ENCODE data around the gene COL4A2.

The COL4A2 gene

GRCh38 chr13:110404321-110404720 is 97.2 kb downstream of the COL4A2 start:
- Histone ChIP-seq H3K9ac (ENCODE audit: low read length) (no peak overlapping the region), H3K9me3 (ENCODE audit: low read length) (no peaks in the 10 kb centered on the region), H3K27ac (ENCODE audit: low read depth, low read length) (peak overlapping the region; percentile 19), H3K36me3 (ENCODE audit: insufficient read depth, low read length) (peaks cover 15% of the 10 kb centered on the region), H3K27me3 (ENCODE audit: control insufficient read depth in 1 of 2, insufficient read depth in 2 of 2, low read length in 2 of 2) (no peaks in the 10 kb centered on the region), H3K4me3 (ENCODE audit: low read depth in 1 of 2, low read length in 2 of 2) (no peak overlapping the region), H3K4me1 (ENCODE audit: insufficient read depth, low read length) (peaks cover 67% of the 10 kb centered on the region)

- Histone ChIP-seq H3K9me3 (ENCODE audit: low read length) (no peaks in the 10 kb centered on the region), H3K4me1 (ENCODE audit: insufficient read depth, low read length) (peaks cover 67% of the 10 kb centered on the region), H3K4me3 (ENCODE audit: low read depth in 1 of 2, low read length in 2 of 2) (no peak overlapping the region), H3K9ac (ENCODE audit: low read length) (peak overlapping the region; percentile 14), H3K27me3 (ENCODE audit: control insufficient read depth in 1 of 2, insufficient read depth in 2 of 2, low read length in 2 of 2) (no peaks in the 10 kb centered on the region), H3K27ac (ENCODE audit: low read depth, low read length) (peak overlapping the region; percentile 76), H3K36me3 (ENCODE audit: insufficient read depth, low read length) (peaks cover 15% of the 10 kb centered on the region)
Measured at GRCh38 chr13:110405597-110406450, 98.7 kb downstream of the COL4A2 start.

GRCh38 chr13:110407021-110407420 is 99.9 kb downstream of the COL4A2 start:
- no peak overlapping the region for H3K9ac ChIP-seq (ENCODE audit: low read length)
- H3K4me3 ChIP-seq (ENCODE audit: low read depth in 1 of 2, low read length in 2 of 2) = no peak overlapping the region
- H3K27ac ChIP-seq (ENCODE audit: low read depth, low read length) = peak overlapping the region; percentile 76
- peaks cover 74% of the 10 kb centered on the region for H3K4me1 ChIP-seq (ENCODE audit: insufficient read depth, low read length)
- H3K27me3 ChIP-seq (ENCODE audit: control insufficient read depth in 1 of 2, insufficient read depth in 2 of 2, low read length in 2 of 2) = no peaks in the 10 kb centered on the region
- H3K36me3 ChIP-seq (ENCODE audit: insufficient read depth, low read length) = peaks cover 13% of the 10 kb centered on the region
- H3K9me3 ChIP-seq (ENCODE audit: low read length) = no peaks in the 10 kb centered on the region

GRCh38 chr13:110407531-110407930 is 100.4 kb downstream of the COL4A2 start:
- H3K27me3 ChIP-seq (ENCODE audit: control insufficient read depth in 1 of 2, insufficient read depth in 2 of 2, low read length in 2 of 2) = no peaks in the 10 kb centered on the region
- H3K9me3 ChIP-seq (ENCODE audit: low read length) = no peaks in the 10 kb centered on the region
- H3K36me3 ChIP-seq (ENCODE audit: insufficient read depth, low read length) = peaks cover 11% of the 10 kb centered on the region
- peak overlapping the region; percentile 76 for H3K27ac ChIP-seq (ENCODE audit: low read depth, low read length)
- H3K4me3 ChIP-seq (ENCODE audit: low read depth in 1 of 2, low read length in 2 of 2) = no peak overlapping the region
- H3K4me1 ChIP-seq (ENCODE audit: insufficient read depth, low read length) = peaks cover 76% of the 10 kb centered on the region
- no peak overlapping the region for H3K9ac ChIP-seq (ENCODE audit: low read length)

GRCh38 chr13:110408286-110408685 is 101.2 kb downstream of the COL4A2 start:
- Histone ChIP-seq H3K4me3 (ENCODE audit: low read depth in 1 of 2, low read length in 2 of 2) (no peak overlapping the region), H3K9ac (ENCODE audit: low read length) (no peak overlapping the region), H3K36me3 (ENCODE audit: insufficient read depth, low read length) (peaks cover 11% of the 10 kb centered on the region), H3K27ac (ENCODE audit: low read depth, low read length) (peak overlapping the region; percentile 51), H3K9me3 (ENCODE audit: low read length) (no peaks in the 10 kb centered on the region), H3K4me1 (ENCODE audit: insufficient read depth, low read length) (peaks cover 76% of the 10 kb centered on the region), H3K27me3 (ENCODE audit: control insufficient read depth in 1 of 2, insufficient read depth in 2 of 2, low read length in 2 of 2) (no peaks in the 10 kb centered on the region)

GRCh38 chr13:110409581-110409992 is 102.5 kb downstream of the COL4A2 start:
- Histone ChIP-seq H3K27ac (ENCODE audit: low read depth, low read length) (peak overlapping the region; percentile 92), H3K9me3 (ENCODE audit: low read length) (no peaks in the 10 kb centered on the region), H3K4me1 (ENCODE audit: insufficient read depth, low read length) (peaks cover 70% of the 10 kb centered on the region), H3K27me3 (ENCODE audit: control insufficient read depth in 1 of 2, insufficient read depth in 2 of 2, low read length in 2 of 2) (no peaks in the 10 kb centered on the region), H3K9ac (ENCODE audit: low read length) (no peak overlapping the region), H3K4me3 (ENCODE audit: low read depth in 1 of 2, low read length in 2 of 2) (no peak overlapping the region), H3K36me3 (ENCODE audit: insufficient read depth, low read length) (peaks cover 6% of the 10 kb centered on the region)

- Histone ChIP-seq H3K4me1 (ENCODE audit: insufficient read depth, low read length) (peaks cover 70% of the 10 kb centered on the region), H3K27ac (ENCODE audit: low read depth, low read length) (peak overlapping the region; percentile 92), H3K4me3 (ENCODE audit: low read depth in 1 of 2, low read length in 2 of 2) (no peak overlapping the region), H3K36me3 (ENCODE audit: insufficient read depth, low read length) (peaks cover 8% of the 10 kb centered on the region), H3K9me3 (ENCODE audit: low read length) (no peaks in the 10 kb centered on the region), H3K9ac (ENCODE audit: low read length) (peak overlapping the region; percentile 23), H3K27me3 (ENCODE audit: control insufficient read depth in 1 of 2, insufficient read depth in 2 of 2, low read length in 2 of 2) (no peaks in the 10 kb centered on the region)
Measured at GRCh38 chr13:110410000-110410399, 102.9 kb downstream of the COL4A2 start.

- no peaks in the 10 kb centered on the region for H3K9me3 ChIP-seq (ENCODE audit: low read length)
- H3K27ac ChIP-seq (ENCODE audit: low read depth, low read length) = peak overlapping the region; percentile 92
- H3K4me1 ChIP-seq (ENCODE audit: insufficient read depth, low read length) = peaks cover 71% of the 10 kb centered on the region
- peaks cover 8% of the 10 kb centered on the region for H3K36me3 ChIP-seq (ENCODE audit: insufficient read depth, low read length)
- H3K27me3 ChIP-seq (ENCODE audit: control insufficient read depth in 1 of 2, insufficient read depth in 2 of 2, low read length in 2 of 2) = no peaks in the 10 kb centered on the region
- peak overlapping the region; percentile 31 for H3K9ac ChIP-seq (ENCODE audit: low read length)
- H3K4me3 ChIP-seq (ENCODE audit: low read depth in 1 of 2, low read length in 2 of 2) = no peak overlapping the region
Measured at GRCh38 chr13:110410936-110411687, 104.0 kb downstream of the COL4A2 start.

- peak overlapping the region; percentile 31 for H3K9ac ChIP-seq (ENCODE audit: low read length)
- H3K9me3 ChIP-seq (ENCODE audit: low read length) = no peaks in the 10 kb centered on the region
- H3K4me3 ChIP-seq (ENCODE audit: low read depth in 1 of 2, low read length in 2 of 2) = no peak overlapping the region
- H3K27me3 ChIP-seq (ENCODE audit: control insufficient read depth in 1 of 2, insufficient read depth in 2 of 2, low read length in 2 of 2) = no peaks in the 10 kb centered on the region
- peaks cover 8% of the 10 kb centered on the region for H3K36me3 ChIP-seq (ENCODE audit: insufficient read depth, low read length)
- H3K4me1 ChIP-seq (ENCODE audit: insufficient read depth, low read length) = peaks cover 71% of the 10 kb centered on the region
- peak overlapping the region; percentile 92 for H3K27ac ChIP-seq (ENCODE audit: low read depth, low read length)
Measured at GRCh38 chr13:110411688-110412059, 104.6 kb downstream of the COL4A2 start.

- Histone ChIP-seq H3K36me3 (ENCODE audit: insufficient read depth, low read length) (peaks cover 8% of the 10 kb centered on the region), H3K27ac (ENCODE audit: low read depth, low read length) (peak overlapping the region; percentile 94), H3K9me3 (ENCODE audit: low read length) (no peaks in the 10 kb centered on the region), H3K4me3 (ENCODE audit: low read depth in 1 of 2, low read length in 2 of 2) (no peak overlapping the region), H3K27me3 (ENCODE audit: control insufficient read depth in 1 of 2, insufficient read depth in 2 of 2, low read length in 2 of 2) (no peaks in the 10 kb centered on the region), H3K4me1 (ENCODE audit: insufficient read depth, low read length) (peaks cover 71% of the 10 kb centered on the region), H3K9ac (ENCODE audit: low read length) (peak overlapping the region; percentile 37)
Measured at GRCh38 chr13:110412132-110412914, 105.2 kb downstream of the COL4A2 start.
